ENCODE measurements around the gene KCNQ4. TPM values are rescaled to one million over a fixed set of nuclear protein-coding genes. Genes with fewer than 3 reads are reported as not detected.

Gene KCNQ4
- polyA plus RNA-seq, 1 experiment: 0.06 TPM

DNA sequence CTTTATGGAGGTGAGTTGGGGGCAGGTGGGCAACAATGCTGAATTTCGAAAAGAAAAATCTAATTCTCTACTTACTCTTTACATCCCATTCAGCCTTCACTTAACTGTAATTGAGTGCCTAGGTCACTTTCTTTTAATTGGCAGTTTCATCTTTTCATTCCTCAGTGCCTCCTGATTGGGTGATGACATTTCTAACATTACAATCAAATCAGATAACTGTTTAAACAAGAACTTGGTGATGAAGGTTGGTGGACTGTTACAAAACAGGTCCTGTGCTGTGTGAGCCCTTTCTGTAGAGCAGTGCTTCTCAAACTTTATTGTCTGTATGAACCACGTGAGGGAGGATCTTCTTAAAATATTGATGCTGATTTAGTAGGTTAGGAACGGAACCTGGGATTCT is 40.1 kb upstream of the KCNQ4 start:
- TF ChIP-seq, protein P1, sequence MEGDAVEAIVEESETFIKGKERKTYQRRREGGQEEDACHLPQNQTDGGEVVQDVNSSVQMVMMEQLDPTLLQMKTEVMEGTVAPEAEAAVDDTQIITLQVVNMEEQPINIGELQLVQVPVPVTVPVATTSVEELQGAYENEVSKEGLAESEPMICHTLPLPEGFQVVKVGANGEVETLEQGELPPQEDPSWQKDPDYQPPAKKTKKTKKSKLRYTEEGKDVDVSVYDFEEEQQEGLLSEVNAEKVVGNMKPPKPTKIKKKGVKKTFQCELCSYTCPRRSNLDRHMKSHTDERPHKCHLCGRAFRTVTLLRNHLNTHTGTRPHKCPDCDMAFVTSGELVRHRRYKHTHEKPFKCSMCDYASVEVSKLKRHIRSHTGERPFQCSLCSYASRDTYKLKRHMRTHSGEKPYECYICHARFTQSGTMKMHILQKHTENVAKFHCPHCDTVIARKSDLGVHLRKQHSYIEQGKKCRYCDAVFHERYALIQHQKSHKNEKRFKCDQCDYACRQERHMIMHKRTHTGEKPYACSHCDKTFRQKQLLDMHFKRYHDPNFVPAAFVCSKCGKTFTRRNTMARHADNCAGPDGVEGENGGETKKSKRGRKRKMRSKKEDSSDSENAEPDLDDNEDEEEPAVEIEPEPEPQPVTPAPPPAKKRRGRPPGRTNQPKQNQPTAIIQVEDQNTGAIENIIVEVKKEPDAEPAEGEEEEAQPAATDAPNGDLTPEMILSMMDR (IDR thresholded peaks at IDR 0.05; ENCODE audit: insufficient read depth, low read depth, low read length): no peak
- no peak overlapping the region for H3K4me3 ChIP-seq (ENCODE audit: low read depth, low read length)
- H3K36me3 ChIP-seq (ENCODE audit: control insufficient read depth, insufficient read depth, low read length): peaks cover 2% of the 10 kb centered on the region; the same call in 1 of the 2 replicates
- no peaks in the 10 kb centered on the region for H3K27me3 ChIP-seq (ENCODE audit: control insufficient read depth, insufficient read depth, low read length)
- DNase-seq (ENCODE audit: low read depth): no peak
- CTCF ChIA-PET: no interaction called here
- POLR2A ChIA-PET: no interaction called here

DNA sequence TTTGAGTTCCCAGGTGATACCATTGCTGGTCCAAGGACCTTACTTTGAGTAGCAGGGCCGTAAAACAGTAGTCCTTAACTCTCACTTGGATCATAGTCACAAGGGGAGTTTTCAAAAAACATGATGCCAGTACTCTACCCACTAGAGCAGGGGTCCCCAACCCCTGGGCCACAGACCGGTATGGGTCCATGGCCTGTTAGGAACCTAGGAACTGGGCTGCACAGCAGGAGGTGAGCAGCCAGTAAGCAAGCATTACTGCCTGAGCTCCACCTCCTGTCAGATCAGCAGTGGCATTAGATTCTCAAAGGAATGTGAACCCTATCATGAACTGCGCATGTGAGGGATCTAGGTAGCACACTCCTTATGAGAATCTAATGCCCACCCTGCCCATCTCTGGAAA is 39.7 kb upstream of the KCNQ4 start:
- peaks cover 2% of the 10 kb centered on the region; the same call in 1 of the 2 replicates for H3K36me3 ChIP-seq (ENCODE audit: control insufficient read depth, insufficient read depth, low read length)

DNA sequence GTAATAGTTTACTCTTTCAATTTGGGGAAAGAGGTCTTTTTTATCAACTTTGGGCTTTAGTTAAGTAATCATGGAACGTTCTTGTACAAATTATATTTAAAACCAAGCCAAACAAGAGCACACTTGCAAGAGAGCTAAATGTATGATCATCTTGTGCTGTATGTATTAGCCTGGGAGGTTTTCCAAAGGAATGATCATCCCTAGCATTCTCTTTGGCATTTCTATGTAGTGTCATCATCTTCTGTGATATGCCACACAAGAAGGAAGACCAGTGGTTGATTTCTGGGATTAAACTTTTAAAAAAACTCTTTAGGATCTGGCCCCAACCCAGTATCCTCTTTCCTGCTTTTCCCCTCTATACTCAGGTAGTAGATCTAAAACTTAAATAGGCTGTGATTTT is 38.4 kb upstream of the KCNQ4 start:
- DNase-seq (ENCODE audit: low read depth): peak; percentile 26
- ChIA-PET CTCF (interaction anchor here (0.7 to 1.3 kb wide), 2 partner anchors 12 to 13 kb away, joined by 3 to 6 read pairs; no protein-coding TSS in a partner anchor), POLR2A (no interaction called here)
- H3K36me3 ChIP-seq (ENCODE audit: control insufficient read depth, insufficient read depth, low read length): peaks cover 2% of the 10 kb centered on the region; the same call in 1 of the 2 replicates
- TF ChIP-seq, protein P1 (IDR thresholded peaks at IDR 0.05; ENCODE audit: insufficient read depth, low read depth, low read length): no peak
- no peaks in the 10 kb centered on the region for H3K27me3 ChIP-seq (ENCODE audit: control insufficient read depth, insufficient read depth, low read length)
- no peak overlapping the region for H3K4me3 ChIP-seq (ENCODE audit: low read depth, low read length)

More for the DNA sequence above, 39.7 kb upstream of the KCNQ4 start:
- ChIA-PET CTCF (interaction anchor here (0.8 to 1.3 kb wide), 3 partner anchors 9 to 31 kb away, joined by 3 to 6 read pairs (median 3); no protein-coding TSS in a partner anchor), POLR2A (no interaction called here)
- DNase-seq (ENCODE audit: low read depth): no peak
- H3K27me3 ChIP-seq (ENCODE audit: control insufficient read depth, insufficient read depth, low read length): no peaks in the 10 kb centered on the region
- no peak overlapping the region for H3K4me3 ChIP-seq (ENCODE audit: low read depth, low read length)
- TF ChIP-seq, protein P1 (IDR thresholded peaks at IDR 0.05; ENCODE audit: insufficient read depth, low read depth, low read length): no peak

DNA sequence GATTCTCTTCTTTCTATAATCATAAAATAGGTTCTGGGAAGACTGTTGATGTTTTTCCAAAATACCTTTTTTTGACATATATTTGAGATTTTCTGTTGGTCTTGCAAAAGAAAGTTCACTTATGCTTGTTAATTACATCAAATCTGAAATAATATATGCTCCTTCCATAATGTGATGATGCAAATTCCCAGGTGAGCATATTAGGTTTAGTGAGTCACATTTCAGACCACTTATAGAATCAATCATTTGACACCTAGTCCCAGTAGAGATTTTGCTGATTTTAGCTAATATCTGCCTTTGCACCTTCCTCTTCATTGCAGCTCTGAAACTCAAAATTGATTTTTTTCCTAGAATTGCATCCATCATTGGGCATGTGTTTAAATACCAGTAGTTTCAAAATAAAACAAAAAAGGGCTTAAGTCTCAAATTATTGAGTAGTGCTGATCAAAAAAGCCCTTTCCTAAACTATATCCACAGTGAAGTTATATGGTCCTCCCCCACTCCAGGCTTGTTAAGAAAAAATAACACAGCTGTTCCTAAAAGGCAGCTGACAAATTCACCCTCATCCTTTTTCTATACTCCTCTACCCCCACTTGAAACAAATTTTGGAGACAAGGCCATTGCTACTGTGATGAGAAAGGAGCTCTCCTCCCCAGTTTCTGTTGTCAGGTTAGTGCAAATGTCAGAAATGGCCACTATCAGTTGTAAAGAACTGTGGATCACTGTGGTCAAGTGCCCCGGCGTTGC is 37.1 kb upstream of the KCNQ4 start:
- TF ChIP-seq, protein P1 (IDR thresholded peaks at IDR 0.05; ENCODE audit: insufficient read depth, low read depth, low read length): no peak
- CTCF ChIA-PET: interaction anchor here (1.1 to 1.3 kb wide), 3 partner anchors 9 to 28 kb away, joined by 3 to 5 read pairs (median 3); no protein-coding TSS in a partner anchor
- H3K27me3 ChIP-seq (ENCODE audit: control insufficient read depth, insufficient read depth, low read length): no peaks in the 10 kb centered on the region
- H3K4me3 ChIP-seq (ENCODE audit: low read depth, low read length): no peak overlapping the region
- peaks cover 2% of the 10 kb centered on the region; the same call in 1 of the 2 replicates for H3K36me3 ChIP-seq (ENCODE audit: control insufficient read depth, insufficient read depth, low read length)
- DNase-seq (ENCODE audit: low read depth): no peak
- POLR2A ChIA-PET: no interaction called here

GRCh38 chr1:40748841-40749718 is 34.5 kb upstream of the KCNQ4 start:
- TF ChIP-seq, protein P1 (IDR thresholded peaks at IDR 0.05; ENCODE audit: insufficient read depth, low read depth, low read length): no peak
- H3K4me3 ChIP-seq (ENCODE audit: low read depth, low read length): no peak overlapping the region
- ChIA-PET POLR2A (no interaction called here), CTCF (interaction anchor here (0.7 kb wide), 1 partner anchor 60 kb away, joined by 3 read pairs; no protein-coding TSS in a partner anchor)
- no peaks in the 10 kb centered on the region for H3K27me3 ChIP-seq (ENCODE audit: control insufficient read depth, insufficient read depth, low read length)
- no peak for DNase-seq (ENCODE audit: low read depth)
- H3K36me3 ChIP-seq (ENCODE audit: control insufficient read depth, insufficient read depth, low read length): no peaks in the 10 kb centered on the region; the same call in 1 of the 2 replicates

All from BJ (cell line).